Stimulated activated CD4-positive, alpha-beta T cell treated with anti-CD3 and anti-CD28 coated beads, Interleukin-1b, Interleukin-23, amount 100 ng/mL, for 24 hours (primary cell): Measurements from ENCODE around the gene PCNX1.

Source experiments
- DNase-seq, 4 experiments: peaks; one replicate each; pipeline ENCODE4 v3.0.0-alpha.2; 2020; ENCODE audit warnings: low read depth in 4 of 4, low spot score in 1 of 4

Gene PCNX1

DNA sequence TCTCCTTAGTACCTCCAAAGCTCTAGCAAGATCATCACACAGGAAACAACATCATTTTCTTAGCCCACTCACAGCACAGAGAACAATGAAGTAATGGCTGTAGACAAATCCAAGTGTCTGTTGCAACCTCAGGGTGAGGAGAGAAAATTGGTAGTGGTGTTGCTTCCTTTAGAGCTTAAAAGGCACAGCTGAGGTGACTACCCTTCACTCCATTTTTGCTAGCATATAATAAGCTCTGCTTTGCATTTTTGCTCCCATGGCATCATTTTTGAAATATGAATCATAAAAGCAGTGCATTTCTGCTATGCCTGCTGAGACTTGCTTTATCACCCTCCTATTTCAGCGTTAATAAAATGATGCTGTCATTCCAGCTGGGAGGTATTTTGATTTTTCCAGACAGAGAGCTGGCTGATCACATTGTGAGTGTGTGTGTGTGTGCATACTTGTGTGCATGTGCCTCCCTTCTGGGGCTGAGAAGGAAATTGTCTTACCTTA, 18.5 kb upstream of the PCNX1 start:
- no peak for DNase-seq

DNA sequence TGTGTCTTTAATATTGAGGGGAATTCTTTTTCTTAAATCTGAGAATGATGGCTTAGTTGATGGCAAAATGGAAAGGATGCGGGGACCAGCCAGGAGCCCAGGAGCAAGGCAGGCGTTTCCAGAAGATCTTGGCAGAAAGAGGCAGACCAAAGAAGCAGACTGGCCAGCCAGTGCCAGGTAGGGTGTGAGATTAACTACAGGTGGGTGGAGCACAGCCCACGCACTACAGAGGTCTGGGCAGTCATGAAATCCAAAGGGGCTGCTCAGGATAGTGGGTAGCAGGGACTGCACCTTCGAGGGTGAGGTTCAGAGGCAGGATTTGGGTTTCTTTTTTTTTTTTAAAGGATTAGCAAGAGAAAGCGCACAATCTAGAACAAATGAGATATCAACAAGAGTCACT, 17.7 kb upstream of the PCNX1 start:
- DNase-seq, result no peak

DNA sequence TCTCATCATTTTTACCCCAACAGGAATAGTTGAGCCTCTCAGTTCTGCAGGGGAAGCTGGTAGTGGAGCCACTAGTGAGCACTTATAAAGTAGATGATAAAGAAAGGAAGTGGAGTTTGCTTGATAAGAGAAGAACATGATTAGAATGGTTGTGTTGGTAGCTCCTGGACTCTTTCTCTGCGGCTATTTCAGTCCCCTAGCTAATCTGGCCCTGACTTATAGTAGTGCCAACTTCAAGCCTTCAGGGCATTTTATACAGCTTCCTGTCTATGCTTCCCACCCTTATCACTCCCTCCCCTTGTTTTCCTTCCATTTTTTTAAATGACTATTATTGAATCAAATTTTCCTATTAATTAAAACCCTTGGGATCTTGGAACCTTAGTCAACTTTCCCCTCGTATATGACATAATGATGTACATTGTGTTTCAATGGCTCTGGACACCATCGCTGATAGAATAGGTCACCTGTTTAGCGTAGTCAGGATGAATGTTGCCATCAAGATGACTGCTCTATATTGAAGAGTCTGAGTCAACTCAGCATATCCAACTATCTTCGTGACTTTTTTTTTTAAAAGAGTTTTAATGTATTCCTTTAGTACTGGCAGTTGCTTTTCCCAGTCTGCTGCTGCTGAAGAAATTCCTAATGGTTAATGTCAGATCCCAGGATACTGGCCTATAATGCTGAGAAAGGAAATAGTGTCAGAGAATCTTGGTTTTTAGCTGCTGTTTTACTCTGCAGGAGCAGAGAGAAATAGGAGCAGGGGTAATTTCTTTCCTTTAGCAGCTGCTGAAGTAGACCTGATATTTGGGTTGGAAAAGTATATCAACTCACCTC, 16.2 kb upstream of the PCNX1 start:
- no peak for DNase-seq

DNA sequence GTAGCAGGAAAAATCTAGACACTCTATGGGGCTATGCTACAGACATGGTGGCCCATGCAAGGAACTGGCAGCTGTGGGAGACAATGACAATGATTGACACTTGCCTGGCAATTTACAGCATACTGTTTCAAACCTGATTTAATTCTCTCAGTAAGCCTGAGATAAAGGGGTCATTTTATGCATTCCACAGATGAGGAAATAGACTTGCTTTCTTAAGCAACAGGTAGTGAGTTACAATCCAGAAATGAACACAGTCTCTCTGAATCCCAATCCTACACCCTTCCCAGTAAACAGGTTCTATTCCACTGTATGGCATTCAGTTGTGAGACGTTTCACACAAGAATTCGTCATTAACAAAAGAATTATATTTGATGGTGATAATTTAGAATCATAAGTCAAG, 15.5 kb upstream of the PCNX1 start:
- DNase-seq, result no peak

DNA sequence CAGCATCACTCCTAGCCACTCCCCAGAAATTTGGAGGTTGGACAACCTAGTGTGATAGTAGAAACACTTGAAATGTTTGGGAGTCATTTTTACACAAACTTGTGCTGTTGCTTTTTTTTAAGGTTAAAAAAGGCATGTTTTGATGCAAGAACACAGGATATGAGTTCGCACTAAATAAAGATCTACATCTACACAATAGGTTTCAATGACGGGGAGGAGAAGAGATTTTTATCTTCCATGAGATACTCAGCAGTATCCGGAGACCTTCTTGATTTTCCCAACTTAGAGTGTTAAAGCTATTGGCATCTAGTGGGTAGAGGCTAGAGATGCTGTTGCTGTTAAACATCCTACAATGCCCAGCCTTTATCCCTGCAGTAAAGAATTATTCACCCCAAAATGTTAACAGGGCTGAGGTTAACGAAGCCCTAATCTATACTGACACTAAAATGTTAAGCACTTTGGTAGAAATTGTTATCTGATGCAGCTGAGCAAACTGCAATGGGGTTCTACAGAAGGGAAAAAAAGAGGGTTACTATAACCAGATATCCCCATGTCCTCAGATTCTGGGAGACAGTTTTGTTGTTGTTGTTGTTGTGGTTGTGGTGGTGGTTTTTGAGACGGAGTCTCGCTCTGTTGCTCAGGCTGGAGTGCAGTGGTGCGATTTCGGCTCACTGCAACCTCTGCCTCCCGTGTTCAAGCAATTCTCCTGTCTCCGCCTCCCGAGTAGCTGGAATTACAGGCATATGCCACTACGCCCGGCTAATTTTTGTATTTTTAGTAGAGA, 14.0 kb upstream of the PCNX1 start:
- no peak for DNase-seq

DNA sequence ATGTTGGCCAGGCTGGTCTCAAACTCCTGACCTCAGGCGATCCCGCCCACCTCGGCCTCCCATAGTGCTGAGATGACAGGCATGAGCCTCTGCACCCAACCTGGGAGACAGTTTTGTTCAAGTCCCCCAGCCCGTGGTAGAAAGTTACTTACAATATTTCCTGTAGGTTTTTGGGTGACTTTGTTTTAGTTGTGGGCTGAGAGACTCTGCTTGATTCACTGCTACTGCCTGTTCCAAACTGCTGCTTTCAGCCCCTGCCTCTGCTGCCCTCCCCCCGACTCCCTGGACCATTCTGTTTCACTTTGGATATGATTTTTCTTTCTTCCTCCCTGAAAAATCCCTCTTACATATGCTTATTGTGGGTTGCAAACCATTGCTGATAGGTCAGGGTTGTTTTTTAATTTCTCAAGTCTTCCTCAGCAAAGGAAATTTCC, 13.4 kb upstream of the PCNX1 start:
- DNase-seq, result no peak

DNA sequence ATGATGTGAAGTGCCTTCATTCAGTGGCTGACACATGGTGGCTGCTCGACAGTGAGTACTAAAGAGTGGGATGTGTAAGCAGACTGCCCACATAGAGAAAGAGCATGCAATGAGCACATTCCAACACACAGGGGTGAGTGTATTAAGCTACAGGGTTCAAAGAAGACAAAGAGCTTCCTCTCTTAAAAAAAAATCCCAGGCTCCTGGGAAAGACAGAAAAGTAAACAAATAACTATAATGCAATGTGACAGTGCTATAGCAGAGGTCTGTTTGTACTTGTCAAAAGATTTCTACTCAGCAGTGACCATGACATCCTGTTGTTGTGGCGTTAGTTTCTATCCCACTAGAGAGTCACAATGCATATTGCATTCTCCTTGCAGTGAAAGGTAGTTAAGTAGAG, 12.4 kb upstream of the PCNX1 start:
- DNase-seq, result no peak

DNA sequence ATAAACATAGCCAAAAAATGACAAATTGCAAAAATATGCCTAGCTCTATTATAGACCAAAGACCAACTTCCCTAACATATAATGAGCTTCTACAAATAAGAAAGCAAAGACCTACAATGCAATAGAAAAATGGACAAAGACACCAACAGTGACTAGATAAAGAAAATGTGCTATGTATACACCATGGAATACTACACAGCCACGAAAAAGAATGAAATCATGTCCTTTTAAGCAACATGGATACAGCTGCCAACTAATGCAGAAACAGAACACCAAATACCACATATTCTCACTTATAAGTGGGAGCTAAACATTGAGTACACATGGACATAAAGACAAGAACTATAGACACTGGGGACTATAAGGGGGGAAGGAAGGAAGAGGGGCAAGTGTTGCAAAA, 10.9 kb upstream of the PCNX1 start:
- no peak for DNase-seq

DNA sequence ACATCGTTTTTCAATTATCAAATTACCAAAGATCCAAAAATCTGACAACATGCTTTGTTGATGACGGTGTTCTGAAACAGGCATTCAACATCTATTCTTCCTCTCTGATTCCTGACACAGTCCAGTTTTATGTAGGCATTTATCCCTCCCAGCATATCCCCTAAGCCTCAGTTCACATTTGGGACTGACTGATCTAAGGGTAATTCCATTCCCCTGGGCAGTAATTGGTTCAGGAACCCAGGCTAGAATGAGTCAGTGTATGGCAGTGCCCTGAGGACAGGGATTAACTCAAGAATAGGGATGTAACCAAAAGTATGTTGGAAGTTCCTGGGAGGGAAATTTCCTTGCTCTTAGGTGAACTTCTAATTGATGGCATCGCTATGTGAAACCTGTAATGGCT, 10.3 kb upstream of the PCNX1 start:
- DNase-seq, result no peak

DNA sequence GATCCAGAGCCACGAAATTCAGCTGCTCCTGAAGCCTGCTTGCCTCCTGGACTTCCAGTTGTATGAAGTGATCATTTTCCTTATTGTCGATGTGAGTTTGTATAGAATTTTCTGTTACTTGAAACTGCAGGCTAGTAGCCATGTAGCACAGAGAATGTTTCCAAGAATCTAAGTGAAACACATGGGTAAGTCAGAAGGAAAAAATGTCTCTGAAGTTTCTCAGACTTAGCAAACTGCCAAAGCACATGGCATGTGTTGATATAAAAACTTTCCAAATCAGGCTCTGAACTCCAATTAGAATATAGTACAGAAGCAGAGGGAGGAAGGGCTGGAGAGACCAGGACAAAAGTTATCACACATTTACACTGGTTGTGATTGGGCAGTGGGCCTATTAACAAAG, 9.8 kb upstream of the PCNX1 start:
- DNase-seq, result no peak

DNA sequence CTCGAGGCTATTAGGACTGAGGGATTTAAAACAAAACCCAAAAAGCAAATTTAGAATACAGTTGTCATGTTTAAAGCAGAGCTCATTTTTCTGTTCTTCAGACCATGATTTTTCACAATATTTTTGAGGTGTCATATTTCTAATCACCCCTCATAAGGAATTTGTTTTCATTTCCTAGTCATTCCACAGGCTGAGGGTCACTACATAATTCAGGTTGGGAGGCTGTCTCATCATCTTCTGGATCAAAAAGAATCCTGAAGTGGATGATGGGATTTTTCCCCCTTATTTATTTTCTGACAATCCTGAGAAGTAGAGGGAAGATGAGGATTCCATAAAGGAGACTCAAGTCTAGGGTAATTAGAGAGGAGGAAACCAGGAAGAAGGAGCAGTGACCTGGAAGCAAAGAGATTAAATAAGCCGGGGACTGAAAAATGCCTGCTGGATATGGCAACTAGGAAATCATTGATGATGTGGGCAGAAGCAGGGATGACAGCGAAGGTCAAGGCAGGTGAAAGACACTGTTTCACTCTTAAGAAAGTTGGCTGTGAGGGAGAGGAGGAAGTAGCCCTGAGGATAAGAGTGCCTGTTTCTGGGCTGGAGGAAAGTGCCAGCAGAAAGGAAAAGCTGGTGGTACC, 9.0 kb upstream of the PCNX1 start:
- DNase-seq, result no peak

DNA sequence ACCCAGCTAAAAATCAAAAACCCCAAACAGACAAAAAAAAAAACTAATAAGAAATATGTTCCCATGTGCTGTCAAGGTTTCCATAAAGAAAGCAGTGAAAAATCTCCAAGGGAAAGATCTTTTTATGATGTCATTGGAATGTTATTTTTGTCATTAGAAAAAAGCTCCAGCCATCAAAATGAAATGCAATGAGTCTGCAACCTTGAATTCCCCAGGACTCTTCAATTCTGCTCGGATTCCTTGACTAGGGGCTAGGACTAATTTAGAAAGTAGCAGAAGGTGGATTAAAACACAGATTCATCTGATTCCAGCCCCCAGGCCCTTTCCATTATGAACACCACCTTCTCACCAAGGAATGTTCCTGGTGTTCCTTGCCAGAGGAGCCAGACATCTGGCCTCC, 6.0 kb upstream of the PCNX1 start:
- no peak for DNase-seq

DNA sequence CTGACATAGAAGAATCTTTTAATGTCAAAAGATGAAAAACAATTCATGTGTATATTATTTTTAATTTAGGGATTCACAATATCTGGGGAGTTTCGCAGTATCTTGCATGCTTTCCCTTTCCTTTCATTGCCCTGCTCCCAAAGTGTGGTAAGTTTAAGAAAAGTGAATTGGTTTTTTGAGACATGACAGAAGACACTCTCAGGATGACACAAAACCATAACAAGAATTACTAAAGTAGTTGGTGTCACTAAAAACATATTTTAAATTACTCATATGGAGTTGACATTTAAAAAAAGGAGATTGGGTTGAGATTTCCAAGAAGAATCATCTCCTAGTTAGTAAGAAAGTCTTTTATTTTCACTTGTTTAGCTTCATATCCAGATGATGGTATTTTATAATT, 5.1 kb upstream of the PCNX1 start:
- DNase-seq, result no peak

DNA sequence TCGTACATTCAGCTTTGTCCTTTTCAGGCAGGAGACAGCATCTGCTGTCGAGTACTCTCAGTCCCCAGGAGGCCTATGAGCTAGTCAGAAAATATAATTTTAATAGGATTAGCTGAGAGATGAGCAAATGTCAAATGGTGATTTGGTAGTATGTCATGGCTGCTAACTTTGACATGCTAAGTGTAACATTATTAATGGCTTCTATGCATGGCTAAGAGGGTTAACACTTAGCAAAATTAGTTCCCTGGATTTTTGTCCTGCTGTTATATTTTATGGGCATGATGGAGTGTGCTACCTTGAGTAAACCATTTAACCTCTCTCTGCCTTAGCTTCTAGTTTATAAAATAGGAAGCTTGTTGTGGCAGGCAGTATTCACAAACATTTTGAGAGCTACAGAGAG, 2.9 kb upstream of the PCNX1 start:
- no peak for DNase-seq

DNA sequence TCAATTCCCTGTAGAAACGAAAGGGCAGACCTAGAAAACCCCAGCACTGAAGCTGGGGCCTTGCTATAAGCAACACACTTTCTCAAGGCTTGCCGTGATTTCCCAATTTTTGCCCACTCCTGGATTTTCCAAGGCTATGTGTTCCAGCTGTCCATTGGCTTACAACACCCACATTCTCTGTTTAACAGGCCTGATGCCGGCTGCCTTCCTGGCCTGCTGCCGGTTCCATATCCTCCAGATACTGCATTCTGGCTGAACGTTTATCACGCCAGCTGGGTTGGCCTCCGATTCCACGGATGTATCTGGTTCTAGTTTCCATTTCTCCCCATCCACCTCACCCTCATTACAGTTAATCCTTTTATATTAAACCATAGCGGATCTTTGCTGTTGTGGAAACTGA, 2.0 kb upstream of the PCNX1 start:
- DNase-seq, result no peak

DNA sequence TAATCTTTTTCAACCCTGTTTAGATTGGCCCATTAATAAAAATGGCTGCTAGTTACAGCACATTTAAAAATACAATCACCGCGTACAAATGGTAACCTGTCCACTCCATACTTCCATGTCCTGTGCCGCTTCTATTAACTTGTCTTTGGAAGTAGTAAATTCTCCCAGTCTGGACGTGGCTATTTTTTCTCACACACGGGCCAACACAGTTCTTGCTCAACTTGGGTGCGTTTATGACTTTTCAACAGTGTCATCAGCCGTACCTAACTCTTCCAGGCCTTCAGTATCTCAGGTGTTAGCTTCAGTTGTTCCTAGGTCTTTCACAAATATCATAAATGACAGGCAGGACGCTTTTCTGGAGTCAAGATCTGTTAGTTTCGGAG, 475 bp upstream of the PCNX1 start:
- DNase-seq, result no peak

DNA sequence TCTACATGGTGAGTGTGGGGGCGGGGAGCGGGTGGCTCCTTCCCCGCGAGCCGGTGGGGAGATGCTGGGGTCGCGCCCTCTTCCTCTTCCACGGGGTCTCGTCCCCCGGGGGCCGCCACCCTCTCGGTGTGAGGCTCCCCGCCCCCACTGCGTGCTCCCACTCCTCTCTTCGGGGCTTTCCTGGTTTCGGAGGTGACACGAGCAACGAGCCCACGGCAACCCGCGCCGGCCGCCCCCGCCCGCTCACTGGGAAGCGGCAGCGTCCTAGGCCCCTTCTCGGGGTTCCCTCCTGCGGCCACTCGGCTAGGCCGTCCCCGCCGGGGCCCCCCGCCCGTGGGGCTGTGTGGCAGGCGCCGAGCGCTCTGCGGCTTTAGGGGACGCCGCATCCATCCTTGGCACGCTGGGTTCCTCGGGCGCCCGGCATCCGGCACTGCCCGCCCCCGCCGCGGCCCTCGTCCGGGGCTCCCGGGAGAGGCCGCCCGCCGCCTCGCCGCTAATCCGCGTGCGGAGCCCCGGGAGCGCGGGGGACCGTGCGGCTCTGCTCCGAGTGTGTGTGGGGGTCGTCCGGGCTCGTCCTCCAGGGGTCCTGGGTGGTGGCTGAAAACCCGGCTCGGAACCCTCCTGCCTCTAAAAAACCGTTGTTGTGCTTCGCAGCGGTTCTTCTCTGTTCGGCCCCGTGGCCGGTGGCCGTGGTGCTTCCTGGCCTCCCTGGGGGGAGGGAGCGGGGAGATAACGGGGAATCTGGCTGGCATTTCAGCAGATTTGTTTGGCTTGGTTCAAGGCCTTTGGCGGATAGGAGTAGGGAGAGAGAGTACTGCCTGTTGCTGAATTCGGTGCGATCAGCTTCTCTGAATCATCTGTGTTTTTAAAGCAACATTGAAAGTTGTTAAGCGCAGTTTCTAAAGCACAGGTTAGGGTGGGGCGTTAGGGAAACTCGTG, 1.0 kb downstream of the PCNX1 start:
- DNase-seq, result peak in 2 of 4 experiments; percentile 38 to 40

DNA sequence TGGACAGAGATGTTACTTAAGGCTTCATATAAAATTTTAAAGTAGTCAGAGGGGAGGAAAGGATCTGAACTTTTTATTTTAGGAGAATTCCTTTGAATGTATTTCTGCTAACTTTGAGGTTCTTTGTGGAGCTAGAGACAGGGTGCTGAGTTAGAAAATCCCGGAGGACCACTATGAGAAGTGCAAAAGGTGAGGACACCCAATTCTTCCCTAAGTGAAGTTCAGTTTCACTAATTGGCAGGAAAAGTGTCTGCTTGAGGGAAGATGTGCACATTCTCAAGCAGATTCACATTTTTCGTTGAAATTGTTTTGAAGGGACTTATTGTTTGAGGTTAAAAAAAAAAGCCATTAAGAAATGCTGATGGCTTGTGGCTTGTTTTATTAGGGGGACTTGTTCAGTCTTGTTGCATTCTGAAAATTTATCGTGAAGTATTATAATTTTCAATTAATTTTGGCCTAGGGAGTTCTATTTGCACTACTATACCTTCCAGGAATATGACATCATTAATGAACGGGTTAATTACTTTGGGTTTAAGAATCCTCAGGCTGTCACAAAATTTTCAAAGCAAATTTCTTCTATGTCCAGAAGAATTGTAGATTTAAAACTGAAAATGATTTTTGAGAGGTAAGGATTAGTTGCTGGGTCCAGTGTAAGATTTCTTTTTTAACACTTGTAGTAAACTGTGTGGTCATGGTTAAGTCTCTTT, 1.8 kb downstream of the PCNX1 start:
- DNase-seq, result no peak

DNA sequence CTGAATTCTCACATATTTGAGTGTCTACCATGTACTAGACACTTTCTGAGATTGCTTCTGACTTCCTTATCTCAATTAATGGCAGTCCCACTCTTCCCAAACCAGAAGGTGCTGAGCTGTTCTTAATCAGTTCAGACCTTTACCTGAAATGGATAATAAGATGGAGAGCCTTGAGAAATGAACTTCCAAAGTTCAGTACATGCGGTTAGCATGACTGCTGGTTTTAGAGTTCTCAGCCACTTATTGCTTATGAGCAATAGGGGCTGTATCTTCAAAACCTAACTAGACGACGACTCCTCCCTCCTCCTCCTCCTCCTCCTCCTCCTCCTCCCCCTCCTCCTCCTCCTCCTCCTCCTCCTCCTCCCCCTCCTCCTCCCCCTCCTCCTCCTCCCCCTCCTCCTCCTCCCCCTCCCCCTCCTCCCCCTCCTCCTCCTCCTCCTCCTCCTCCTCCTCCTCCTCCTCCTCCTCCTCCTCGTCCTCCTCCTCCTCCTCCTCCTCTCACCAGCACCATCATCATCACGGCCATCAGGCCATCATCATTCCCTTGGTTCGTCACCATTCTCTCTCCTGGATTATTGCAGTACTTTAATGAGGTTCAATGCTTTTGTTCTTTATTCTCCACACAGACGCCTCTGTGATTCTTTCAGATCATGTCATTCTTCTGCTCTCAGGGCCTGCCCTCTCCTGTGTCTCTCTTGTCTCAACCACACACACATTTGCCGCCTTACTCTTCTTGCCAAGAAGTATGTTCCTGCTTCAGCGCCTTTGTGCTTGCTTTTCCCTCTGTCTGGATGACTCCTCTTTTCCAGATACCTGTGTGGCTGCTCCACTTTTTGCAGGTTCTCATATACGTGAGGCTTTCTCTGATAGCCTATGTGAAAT, 2.7 kb downstream of the PCNX1 start:
- DNase-seq, result no peak
